Natural killer cell (primary cell): ENCODE data around the gene POLE4. TPM values are rescaled to one million over a fixed set of nuclear protein-coding genes. Genes with fewer than 3 reads are reported as not detected.

Experiments used
- ATAC-seq, 3 donors: fragments of 150-1000 bp in 2 of 3; fragments of 200-7000 bp in 1 of 3; cut with Tn5 transposase; 1 replicate in 1 of 3; 2 replicates in 2 of 3; pipeline ENCODE4 v1.10.0; 2021; ENCODE audit warnings: mild to moderate bottlenecking in 2 of 3, moderate library complexity in 2 of 3
- DNase-seq, 2 donors: peaks; one replicate each; pipeline versions ENCODE4 v3.0.0 to v3.0.0-alpha.2; 2013 to 2021; ENCODE audit warnings: mixed read lengths in 1 of 2
- H3K27ac ChIP-seq: one replicate; pipeline ENCODE4 v1.5.1; 2013; ENCODE audit warnings: mild to moderate bottlenecking, low read length
- H3K27me3 ChIP-seq: one replicate; pipeline ENCODE4 v1.6.1; 2013; ENCODE audit warnings: low read length; ENCODE audit not compliant: control insufficient read depth, insufficient read depth
- H3K36me3 ChIP-seq: one replicate; pipeline ENCODE4 v1.6.1; 2013; ENCODE audit warnings: low read length; ENCODE audit not compliant: control insufficient read depth, insufficient read depth
- H3K4me1 ChIP-seq: one replicate; pipeline ENCODE4 v1.6.1; 2013; ENCODE audit warnings: low read length; ENCODE audit not compliant: control insufficient read depth, insufficient read depth
- H3K4me3 ChIP-seq: one replicate; pipeline ENCODE4 v1.5.1; 2013; ENCODE audit warnings: low read length
- H3K9me3 ChIP-seq: one replicate; pipeline ENCODE4 v1.6.1; 2013; ENCODE audit warnings: low read length; ENCODE audit not compliant: control insufficient read depth, insufficient read depth
- H3K27ac Mint-ChIP-seq, 2 donors: one replicate each; pipeline ENCODE4 v1.8.0; 2022; ENCODE audit warnings: mild to moderate bottlenecking in 2 of 2, mixed read lengths in 2 of 2, moderate library complexity in 1 of 2
- H3K27me3 Mint-ChIP-seq, 2 donors: one replicate each; pipeline ENCODE4 v1.8.0; 2022; ENCODE audit warnings: low read depth in 2 of 2, mixed read lengths in 2 of 2
- H3K36me3 Mint-ChIP-seq: one replicate; pipeline ENCODE4 v1.8.0; 2022; ENCODE audit warnings: mixed read lengths
- H3K4me1 Mint-ChIP-seq, 2 donors: one replicate each; pipeline ENCODE4 v1.8.0; 2022; ENCODE audit warnings: mixed read lengths in 2 of 2
- H3K4me3 Mint-ChIP-seq: one replicate; pipeline ENCODE4 v1.8.0; 2022; ENCODE audit warnings: mild to moderate bottlenecking, moderate library complexity, mixed read lengths
- H3K9me3 Mint-ChIP-seq, 2 donors: one replicate each; pipeline ENCODE4 v1.8.0; 2022; ENCODE audit warnings: mixed read lengths in 2 of 2
- WGBS: methylation state at CpG from one replicate; pipeline ENCODE4 v1.1.7; 2013; ENCODE audit warnings: missing lambda C conversion rate; ENCODE audit not compliant: insufficient coverage; 5-methylcytosine and 5-hydroxymethylcytosine counted together
- intact Hi-C: fragments of 100-400 bp; cut with micrococcal nuclease; formaldehyde crosslinking; loops from one replicate; pipeline ENCODE4 v1.14.2; 2022
- total RNA-seq, 4 donors: library from RNA; stranded (reverse); fragments of 120-200 nt in 1 of 4; gene quantifications; one replicate each; pipeline versions ENCODE4 v1.2.3 to v1.2.4, GENCODE V29; 2013 to 2022
- TF ChIP-seq, protein P1 (sequence below): fragments of 200-600 bp; IDR thresholded peaks from one replicate; pipeline ENCODE4 v1.8.0; 2022; ENCODE audit warnings: antibody characterized with exemption

POLE4 gene
- total RNA-seq, 3 donors from 2014 or later (not counting 1 experiment from before 2014, with no cell fraction given): 31.1 to 35.3 (median 34.4) TPM

DNA sequence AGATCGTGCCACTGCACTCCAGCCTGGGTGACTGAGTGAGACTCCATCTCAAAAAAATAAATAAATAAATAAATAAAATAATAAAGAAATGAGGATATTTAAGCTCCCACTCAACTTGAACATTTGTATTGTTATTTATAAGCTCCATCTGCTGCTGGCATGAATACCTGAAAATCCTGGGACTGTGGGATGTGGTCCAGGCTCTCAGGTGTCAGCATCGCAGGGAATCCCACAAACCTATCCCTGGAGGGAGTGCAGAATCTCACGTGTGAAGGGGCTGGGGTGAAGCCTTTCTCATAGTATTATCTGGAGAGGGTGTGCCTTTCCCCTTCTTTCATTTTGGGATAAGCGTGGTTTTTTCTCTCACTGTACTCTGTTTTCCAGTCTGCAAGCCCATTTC lies 47.4 kb upstream of the POLE4 start:
- H3K4me3 Mint-ChIP-seq: no peak overlapping the region
- ATAC-seq (no peak), DNase-seq (no peak)
- Histone ChIP-seq H3K4me3 (no peak overlapping the region), H3K36me3 (no peaks in the 10 kb centered on the region), H3K4me1 (peaks cover 11% of the 10 kb centered on the region), H3K27ac (no peak overlapping the region), H3K9me3 (no peaks in the 10 kb centered on the region), H3K27me3 (peaks cover 8% of the 10 kb centered on the region)
- intact Hi-C loops: no loop called here
- TF ChIP-seq, protein P1, sequence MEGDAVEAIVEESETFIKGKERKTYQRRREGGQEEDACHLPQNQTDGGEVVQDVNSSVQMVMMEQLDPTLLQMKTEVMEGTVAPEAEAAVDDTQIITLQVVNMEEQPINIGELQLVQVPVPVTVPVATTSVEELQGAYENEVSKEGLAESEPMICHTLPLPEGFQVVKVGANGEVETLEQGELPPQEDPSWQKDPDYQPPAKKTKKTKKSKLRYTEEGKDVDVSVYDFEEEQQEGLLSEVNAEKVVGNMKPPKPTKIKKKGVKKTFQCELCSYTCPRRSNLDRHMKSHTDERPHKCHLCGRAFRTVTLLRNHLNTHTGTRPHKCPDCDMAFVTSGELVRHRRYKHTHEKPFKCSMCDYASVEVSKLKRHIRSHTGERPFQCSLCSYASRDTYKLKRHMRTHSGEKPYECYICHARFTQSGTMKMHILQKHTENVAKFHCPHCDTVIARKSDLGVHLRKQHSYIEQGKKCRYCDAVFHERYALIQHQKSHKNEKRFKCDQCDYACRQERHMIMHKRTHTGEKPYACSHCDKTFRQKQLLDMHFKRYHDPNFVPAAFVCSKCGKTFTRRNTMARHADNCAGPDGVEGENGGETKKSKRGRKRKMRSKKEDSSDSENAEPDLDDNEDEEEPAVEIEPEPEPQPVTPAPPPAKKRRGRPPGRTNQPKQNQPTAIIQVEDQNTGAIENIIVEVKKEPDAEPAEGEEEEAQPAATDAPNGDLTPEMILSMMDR: no peak
- H3K27me3 Mint-ChIP-seq: peaks cover 40 to 49% of the 10 kb centered on the region in 2 donors
- WGBS: 71% methylated on average over 3 of the region's 4 CpGs
- no peaks in the 10 kb centered on the region for H3K9me3 Mint-ChIP-seq
- H3K27ac Mint-ChIP-seq: no peak overlapping the region
- peaks cover 20 to 22% of the 10 kb centered on the region in 2 donors for H3K4me1 Mint-ChIP-seq
- H3K36me3 Mint-ChIP-seq: no peaks in the 10 kb centered on the region

GRCh38 chr2:74915743-74916142 lies 42.7 kb upstream of the POLE4 start:
- 24% methylated on average over 4 of the region's 4 CpGs for WGBS
- Histone ChIP-seq H3K27me3 (peaks cover 3% of the 10 kb centered on the region), H3K36me3 (no peaks in the 10 kb centered on the region), H3K4me1 (peaks cover 25% of the 10 kb centered on the region), H3K9me3 (no peaks in the 10 kb centered on the region), H3K4me3 (no peak overlapping the region), H3K27ac (no peak overlapping the region)
- Mint-ChIP-seq H3K27ac (peak overlapping the region in 1 of 2 donors; percentile 14), H3K4me3 (peak overlapping the region; percentile 35), H3K36me3 (no peaks in the 10 kb centered on the region), H3K9me3 (no peaks in the 10 kb centered on the region), H3K4me1 (peaks cover 28 to 35% of the 10 kb centered on the region in 2 donors), H3K27me3 (peaks cover 37 to 43% of the 10 kb centered on the region in 2 donors)
- TF ChIP-seq, protein P1: no peak
- peak; percentile 69 to 86 (median 75) for ATAC-seq
- peak; percentile 18 to 53 for DNase-seq
- intact Hi-C loops: loop anchor here (5.0 kb wide), 1 partner anchor 712 kb away; no protein-coding TSS in a partner anchor

DNA sequence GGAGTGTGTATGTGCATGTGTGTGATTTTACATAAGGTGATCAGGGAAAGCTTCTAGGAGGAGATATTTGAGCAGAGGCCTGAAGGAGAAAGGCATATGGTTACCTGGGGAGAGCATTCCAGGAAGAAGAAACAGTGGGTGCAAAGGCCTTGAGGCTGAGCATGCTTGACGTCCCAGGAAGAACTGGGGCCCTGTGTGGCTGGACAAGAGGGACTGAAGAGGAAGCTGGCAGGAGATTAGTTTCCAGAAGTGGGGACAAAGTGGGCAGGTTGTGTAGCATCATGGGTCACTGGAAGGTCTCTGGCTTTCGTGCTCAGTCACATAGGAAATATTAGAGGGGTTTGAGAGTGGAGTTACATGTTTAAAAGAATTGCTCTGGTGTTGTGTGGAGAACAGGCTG lies 42.0 kb upstream of the POLE4 start:
- WGBS: 66% methylated on average over 2 of the region's 2 CpGs
- no peaks in the 10 kb centered on the region for H3K36me3 ChIP-seq
- Mint-ChIP-seq H3K27ac (peak overlapping the region in 1 of 2 donors; percentile 14), H3K9me3 (no peaks in the 10 kb centered on the region), H3K4me1 (peaks cover 28 to 35% of the 10 kb centered on the region in 2 donors), H3K36me3 (no peaks in the 10 kb centered on the region), H3K4me3 (peak overlapping the region; percentile 35), H3K27me3 (peaks cover 37 to 46% of the 10 kb centered on the region in 2 donors)
- ATAC-seq: no peak
- DNase-seq: no peak
- TF ChIP-seq, protein P1: no peak
- no peak overlapping the region for H3K27ac ChIP-seq
- H3K4me3 ChIP-seq: no peak overlapping the region
- no peaks in the 10 kb centered on the region for H3K27me3 ChIP-seq
- intact Hi-C loops: loop anchor here (5.0 kb wide), 1 partner anchor 711 kb away; no protein-coding TSS in a partner anchor
- no peaks in the 10 kb centered on the region for H3K9me3 ChIP-seq
- H3K4me1 ChIP-seq: peaks cover 25% of the 10 kb centered on the region
